Renal cortical epithelial cell (primary cell): ENCODE data around the gene METRNL. TPM values are rescaled to one million over a fixed set of nuclear protein-coding genes. Genes with fewer than 3 reads are reported as not detected.
A peak's percentile ranks its signal among the peaks of the same experiment; 100 is the strongest.
"Not testable (repeated sequence)": the region's sequence is repeated elsewhere in the genome, so short reads cannot be mapped to it uniquely, and the experiment has no call there.

Experiments used
- DNase-seq: peaks from one replicate; pipeline ENCODE4 v3.0.0-alpha.2; 2011; ENCODE audit warnings: low read depth
- total RNA-seq: library from RNA; depleted of rRNA; stranded (reverse); fragments of >200 nt; gene quantifications from 2 replicates; pipeline ENCODE4 v1.2.3, GENCODE V29; 2014

METRNL gene
- total RNA-seq, 1 donor from 2014 or later: 88.6 TPM

DNA sequence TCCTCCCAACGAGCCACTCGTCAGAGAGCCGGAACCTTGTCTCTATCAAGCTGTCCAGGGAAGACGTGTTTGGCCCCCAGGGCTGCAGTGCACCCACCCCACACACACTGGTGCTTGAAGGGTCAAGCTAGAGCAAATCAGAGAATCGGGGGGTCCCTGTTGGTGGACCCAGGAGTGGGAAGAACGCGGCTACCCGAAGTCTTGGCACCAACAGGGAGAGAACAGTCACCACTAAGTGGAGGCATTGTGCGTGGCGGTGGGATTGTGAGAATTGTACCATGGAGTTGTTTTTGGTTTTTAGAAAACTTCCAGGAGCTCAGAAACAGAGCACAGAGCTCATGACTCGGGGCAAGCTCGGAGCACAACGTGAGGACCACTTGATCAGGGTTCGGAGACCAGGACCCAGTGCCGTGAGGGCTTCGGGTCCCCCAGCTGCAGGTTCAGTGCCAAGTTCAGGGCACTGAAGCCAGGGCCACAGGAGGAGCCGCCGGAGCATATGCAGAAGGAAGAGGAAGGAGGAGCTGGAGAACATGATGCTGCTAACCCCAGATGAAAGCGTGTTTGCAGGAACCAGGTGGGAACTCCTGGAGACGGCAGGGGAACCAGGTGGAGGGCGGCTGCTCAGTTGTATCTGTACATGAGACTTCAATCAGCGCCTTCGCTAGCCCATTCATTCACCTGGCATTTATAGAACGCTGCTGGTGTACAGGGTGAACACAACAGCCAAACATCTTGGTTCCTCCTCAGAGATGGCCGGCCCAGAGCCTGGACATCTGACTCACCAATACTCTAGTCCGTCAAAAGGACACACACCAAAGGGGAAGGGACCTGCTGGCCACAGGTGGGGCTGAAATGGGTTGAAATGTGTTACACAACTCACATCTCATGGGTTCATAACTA lies 42.8 kb downstream of the METRNL start:
- no peak for DNase-seq

DNA sequence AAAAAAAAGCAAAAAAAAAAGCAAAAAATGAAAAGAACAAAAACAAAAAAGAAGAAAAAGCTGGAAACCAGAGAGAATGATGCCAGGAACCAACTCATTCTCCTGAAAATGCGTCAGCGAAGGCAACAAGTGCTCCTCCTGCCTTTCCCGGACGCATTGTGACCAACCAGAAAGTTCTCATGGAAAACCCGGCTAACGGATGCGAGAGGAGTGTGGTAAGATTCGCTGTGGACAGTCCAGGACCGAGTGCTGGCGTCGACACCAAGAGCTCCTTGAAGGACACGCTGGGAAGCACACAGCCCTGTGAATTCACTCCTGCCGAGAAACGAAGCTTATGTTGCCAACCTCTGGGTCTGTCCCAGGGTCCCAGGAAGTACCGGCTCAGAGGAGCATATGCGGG lies 43.4 kb downstream of the METRNL start:
- no peak for DNase-seq

DNA sequence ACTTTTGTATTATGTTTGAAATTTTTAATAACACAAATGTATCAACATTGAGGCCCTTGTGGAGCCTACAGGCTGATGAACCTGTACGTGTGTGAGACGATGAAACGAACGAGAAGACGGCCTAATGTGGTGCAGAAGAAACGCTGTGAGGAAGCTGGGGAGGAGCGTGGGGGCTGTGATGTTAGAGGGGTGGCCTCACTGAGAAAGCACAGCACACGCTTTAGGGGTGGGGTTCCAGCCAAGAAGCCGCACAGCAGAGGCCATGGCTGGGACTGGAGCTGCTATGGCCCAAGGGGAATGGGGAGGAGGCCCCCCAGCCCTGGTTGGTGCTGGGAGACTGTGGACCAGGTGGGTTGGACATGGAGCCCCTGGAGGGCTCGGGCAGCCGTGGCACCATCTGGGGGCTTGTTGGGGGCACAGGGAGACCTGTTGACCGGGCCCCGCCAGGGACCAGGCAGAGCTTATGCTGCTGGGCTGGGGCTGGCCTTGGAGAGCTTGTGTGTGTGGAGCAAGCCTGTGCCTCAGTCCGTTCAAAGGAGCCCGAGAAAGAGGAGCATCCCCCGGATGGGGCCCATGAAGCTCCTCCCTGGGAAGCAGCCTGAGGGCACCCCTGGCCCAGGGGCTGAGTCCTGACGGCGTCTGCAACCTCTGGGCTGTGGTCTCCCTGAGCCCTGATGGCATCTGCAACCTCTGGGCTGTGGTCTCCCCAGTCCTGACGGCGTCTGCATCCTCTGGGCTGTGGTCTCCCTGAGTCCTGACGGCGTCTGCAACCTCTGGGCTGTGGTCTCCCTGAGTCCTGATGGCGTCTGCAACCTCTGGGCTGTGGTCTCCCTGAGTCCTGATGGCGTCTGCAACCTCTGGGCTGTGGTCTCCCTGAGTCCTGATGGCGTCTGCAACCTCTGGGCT lies 44.7 kb downstream of the METRNL start:
- no peak for DNase-seq

DNA sequence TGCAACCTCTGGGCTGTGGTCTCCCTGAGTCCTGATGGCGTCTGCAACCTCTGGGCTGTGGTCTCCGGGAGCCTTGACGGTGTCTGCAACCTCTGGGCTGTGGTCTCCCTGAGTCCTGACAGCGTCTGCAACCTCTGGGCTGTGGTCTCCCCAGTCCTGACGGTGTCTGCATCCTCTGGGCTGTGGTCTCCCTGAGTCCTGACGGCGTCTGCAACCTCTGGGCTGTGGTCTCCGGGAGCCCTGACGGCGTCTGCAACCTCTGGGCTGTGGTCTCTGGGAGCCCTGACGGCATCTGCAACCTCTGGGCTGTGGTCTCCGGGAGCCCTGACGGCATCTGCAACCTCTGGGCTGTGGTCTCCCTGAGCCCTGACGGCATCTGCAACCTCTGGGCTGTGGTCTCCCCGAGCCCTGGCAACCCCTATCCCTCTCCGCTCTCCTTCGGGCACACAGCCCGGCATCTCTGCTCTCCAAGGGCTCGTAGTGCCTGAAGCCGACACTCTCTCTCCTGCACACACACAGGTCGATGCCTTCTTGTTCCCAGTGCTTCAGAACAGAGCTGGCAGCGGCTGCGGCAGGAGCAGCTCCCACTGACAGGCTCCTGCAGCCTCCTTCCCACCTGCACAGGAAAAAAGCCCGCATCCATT lies 45.6 kb downstream of the METRNL start:
- DNase-seq: no peak

DNA sequence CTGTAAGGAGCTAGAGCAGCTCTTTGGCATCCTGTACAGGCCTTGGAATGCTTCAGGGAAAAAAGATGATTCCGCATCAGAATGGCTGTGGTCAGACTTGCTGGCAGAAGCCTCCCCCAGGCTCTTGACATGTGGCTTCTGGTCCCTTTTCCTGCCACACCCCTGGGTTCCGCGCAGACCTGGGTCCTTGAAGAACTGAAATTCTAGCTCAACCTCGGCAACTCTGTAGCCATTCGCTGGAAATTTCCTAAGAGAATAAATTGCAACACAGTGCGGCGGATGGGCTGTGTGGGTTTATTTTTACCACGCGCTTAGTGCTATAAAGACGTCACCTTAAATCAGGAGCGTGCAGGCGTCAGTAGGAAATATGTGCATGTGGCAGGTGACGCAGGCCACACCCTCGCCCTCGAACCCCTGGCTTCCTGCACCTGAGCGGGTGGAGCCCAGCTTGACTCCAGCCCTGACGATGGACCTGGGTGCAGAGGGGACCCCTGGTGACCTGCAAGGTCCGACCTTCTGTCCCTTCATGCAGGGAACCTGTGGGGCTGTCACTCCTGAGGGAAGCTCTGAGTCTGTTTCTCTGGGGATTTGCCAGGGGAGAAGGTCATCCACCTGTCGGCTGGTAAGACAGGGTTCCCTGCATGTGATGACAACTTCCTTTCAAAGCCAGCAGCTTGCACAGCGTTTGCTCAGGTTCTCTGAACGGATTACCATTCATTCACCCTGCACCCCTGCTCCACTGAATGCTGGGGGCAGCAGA lies 46.3 kb downstream of the METRNL start:
- no peak for DNase-seq

DNA sequence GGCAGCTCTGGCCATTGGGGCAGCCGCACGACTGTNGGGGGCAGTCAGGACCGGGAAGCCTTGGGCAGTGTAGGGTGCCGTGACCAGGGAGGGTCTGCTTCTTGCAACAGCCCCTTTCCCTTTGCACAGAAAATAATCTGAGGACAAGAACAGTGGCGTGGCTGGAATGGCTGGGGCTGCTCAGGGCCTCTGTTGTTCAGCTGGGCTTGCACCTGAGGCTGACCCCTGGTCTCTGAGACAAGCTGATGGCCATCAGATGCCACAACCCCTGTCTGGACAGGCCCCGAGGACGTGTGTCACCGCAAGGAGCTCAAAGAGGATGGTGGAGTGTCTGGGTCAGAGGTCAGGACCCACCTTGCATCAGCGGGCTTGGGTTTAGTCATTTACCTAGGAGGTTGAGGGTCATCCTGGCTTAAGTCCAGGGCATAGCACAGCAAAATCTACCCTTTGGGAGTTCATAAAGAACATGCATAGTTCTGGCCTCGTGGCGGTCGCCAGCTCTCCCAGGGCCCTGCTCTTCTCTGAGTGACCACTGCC lies 46.9 kb downstream of the METRNL start:
- DNase-seq: no peak

DNA sequence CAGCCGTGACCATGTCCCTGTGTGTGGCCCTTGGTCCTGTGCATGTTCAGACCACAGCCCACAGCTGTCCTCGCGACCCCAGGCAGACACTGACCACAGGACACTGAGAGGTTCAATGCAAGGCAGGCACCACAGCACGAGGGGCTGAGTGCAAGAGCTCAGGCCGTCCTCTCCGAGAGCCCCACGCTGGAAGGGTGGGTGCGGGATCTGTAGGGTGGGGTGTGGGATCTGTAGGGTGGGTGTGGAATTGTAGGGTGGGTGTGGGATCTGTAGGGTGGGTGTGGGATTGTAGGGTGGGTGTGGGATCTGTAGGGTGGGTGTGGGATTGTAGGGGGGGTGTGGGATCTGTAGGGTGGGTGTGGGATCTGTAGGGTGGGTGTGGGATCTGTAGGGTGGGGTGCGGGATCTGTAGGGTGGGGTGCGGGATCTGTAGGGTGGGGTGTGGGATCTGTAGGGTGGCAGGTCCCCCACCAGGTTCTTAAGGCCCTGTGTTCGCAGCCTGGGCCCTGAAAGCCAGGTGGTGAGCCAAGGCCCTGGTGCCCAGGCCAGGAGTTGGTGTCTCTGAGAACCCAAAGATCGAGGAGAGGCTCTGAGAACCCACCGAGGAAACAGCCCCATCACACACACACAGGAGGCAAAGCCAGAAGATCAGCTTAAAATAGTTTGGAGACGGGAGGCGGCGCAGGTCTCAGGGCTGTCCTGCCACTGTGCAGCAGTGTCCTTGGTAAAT lies 48.2 kb downstream of the METRNL start:
- DNase-seq: no peak

DNA sequence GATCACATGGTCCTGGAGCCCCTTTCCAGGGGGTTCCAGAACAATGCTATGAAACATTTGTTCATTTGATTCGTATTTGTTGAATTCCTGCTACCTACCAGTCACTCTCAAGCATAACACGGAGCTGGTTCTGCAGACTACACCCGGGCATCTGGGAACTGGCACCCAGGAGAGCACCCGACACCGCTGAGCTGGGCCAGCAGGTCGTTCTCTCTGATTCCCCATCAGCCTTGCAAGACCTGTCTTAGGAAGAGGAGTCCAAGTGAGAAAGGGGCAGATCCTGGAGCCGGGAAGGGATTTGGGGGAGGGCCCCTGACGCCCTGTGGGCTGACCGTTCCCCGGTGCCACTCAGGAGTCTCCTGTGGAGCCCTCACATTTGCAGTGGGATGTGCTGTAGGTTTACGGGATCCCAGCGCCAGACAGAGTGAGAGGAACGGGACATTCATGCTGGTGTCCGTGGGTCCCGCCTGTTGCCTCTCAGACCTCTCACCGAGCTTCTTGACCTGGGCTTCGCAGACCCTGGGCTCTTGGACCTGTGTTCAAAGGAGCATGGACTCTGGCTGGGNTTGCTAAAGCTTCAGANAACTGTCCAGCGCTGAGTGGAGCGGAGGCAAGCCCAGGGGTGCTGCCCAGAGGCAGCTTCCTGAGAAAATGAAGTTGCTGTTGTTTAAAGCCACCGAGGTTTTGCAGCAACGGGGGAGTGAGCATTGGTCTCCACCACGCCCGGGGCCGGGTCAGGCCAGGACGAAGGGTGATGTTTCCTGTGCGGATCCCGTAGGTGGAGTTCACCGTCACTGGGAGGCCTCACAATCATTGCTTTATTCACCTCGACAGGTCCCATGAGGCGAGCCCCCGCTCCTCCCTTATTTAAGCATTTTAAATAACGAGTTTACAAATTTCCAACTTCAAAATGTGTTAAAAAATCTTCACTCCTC lies 49.2 kb downstream of the METRNL start:
- no peak for DNase-seq

DNA sequence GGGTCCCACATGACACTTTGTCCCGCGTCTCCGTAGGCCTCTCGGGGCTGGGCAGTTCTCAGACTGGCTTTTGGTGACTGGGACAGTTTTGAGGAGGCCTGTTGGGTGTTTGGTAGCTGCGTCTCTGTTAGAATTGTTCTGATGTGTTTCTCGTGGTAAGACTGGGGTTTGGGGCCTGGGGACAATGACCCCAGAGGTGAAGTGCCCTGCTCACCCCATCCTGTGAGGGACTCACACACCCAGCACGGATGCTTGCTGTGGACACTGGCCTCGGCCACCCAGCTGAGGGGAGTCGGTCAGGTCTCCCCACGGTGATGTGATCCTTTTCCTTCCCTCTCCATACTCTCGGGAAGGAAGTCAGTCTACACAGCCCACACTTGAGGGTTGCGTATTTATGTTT lies 50.3 kb downstream of the METRNL start:
- DNase-seq: no peak

DNA sequence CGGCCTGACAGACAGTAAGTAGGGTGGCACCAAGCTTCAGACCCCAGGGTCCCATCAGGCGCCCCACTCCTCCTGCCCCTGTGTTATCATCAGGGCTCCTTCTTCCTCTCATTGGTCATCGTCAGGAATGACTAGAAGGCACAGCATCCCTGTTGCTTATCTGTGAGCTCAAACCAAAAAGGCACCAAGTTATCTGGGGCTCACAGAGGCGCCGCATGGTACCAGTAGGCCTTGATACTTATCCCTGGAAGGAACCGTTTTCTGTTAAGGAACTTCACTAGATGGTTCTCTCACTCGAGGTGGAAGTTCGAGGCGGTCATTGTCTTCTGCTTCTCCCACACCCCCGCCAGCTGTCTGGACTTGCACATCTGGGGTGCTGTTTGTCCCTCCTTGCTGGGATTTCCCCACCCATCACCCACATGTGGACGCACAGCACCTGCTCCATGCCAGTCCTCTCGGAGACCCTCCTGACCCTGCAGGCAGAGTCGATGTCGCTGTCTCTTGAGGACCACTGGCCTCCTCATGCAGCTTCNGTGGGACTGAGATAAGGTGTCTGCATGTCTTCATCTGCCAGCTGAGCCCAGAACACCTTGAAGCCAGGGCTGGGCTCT lies 52.1 kb downstream of the METRNL start:
- DNase-seq: no peak

DNA sequence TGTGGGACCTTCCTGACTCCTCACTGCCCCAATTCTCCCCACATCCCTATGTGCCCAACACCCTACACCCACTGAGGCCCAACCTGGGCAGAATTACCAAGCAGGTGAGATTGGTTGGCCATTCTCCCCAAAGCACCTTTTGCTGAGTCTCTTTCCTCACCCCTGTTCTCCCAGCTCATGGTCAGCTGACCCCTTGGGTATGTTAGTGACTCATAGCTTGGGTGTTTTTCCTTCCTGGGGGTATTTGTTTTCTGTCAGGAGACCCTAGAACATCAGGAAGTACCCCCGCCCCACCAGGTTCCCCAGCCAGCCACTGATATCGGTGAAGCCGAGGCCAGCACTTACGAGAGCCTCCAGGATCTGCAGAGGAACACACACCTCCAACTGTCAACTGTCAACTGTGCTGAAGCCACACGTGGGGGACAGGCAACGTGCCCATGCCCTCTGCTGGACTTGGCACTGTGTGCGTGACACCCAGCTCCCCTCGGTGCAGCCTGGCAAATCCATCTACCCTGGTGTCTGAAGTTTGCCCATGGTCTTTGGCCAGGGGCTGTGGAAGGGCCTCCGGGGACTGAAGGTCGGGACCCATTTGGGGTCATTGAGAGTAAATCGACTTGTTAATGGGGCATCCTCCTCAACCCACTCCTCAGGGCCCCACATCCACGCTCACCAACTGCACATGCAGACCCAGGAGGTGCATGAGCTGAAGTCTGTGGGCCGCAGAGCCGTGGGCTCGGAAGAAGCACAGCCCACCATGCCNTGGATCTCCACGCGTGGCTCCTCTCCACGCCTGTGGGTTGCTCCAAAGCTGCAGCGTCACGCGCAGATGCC lies 53.1 kb downstream of the METRNL start:
- peak; percentile 12 for DNase-seq

DNA sequence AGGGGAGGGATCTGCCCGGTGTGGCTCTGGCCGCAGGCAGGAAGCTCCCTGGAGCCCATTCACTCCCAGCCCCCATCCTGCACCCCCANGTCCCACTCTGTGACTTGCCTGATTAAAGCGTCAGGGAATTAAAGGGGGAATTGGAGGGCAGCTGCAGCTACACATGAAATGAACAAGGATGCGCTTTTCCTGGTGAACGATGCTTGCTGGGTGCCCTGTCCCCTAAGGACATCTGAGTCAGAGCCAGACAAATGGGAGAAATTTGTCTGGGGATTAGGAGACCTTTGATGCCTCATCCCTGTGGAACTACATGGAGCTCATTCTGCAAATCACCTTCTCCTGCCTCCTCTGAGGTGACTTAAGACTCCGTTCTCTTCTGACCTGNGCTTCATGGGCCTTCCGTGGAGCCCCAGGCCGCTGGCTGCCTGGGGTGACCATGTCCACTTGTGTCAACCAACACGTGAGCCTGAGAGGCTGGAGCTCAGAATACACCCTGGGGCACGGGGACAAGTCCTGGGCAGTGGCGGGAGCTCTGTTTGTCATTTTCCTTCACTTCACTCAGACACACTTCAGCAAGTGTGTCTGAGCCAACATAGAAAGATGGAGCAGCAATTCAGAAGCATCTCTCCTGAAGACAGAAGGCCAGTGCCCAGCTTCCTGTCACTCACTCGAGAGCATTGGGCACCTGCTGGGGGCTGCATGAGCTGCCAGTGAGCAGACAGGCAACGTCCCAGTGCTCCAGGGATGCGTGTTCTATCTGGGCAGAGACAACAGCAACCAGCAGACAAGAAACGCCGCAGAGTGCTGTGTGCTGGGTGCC lies 54.1 kb downstream of the METRNL start:
- DNase-seq: no peak

DNA sequence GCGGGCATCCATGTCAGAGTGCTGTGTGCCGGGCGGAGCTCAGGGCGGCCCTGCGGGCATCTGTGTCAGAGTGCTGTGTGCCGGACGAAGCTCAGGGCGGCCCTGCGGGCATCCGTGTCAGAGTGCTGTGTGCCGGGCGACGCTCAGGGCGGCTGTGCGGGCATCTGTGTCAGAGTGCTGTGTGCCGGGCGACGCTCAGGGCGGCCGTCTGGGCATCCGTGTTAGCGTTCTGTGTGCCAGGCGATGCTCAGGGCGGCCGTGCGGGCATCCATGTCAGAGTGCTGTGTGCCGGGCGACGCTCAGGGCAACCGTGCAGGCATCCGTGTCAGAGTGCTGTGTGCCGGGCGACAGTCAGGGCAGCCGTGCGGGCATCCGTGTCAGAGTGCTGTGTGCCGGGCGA lies 55.0 kb downstream of the METRNL start:
- not testable (repeated sequence) for DNase-seq

DNA sequence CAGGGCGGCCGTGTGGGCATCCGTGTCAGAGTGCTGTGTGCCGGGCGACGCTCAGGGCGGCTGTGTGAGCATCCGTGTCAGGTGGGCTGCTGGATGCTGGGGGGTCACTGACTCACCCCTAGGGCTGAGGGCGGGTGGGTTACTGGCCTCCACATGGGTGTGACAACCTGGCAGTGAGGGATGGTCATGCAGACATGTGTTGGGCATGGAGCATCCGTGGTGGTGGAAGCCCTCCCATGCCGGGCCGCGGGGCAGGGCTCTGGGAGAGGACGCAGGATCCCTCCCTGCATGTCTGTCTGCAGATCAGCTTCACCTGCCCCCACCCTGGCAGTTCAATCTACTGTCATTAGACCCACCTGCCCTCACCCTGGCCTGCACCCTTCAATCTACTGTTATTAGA lies 56.3 kb downstream of the METRNL start:
- no peak for DNase-seq

DNA sequence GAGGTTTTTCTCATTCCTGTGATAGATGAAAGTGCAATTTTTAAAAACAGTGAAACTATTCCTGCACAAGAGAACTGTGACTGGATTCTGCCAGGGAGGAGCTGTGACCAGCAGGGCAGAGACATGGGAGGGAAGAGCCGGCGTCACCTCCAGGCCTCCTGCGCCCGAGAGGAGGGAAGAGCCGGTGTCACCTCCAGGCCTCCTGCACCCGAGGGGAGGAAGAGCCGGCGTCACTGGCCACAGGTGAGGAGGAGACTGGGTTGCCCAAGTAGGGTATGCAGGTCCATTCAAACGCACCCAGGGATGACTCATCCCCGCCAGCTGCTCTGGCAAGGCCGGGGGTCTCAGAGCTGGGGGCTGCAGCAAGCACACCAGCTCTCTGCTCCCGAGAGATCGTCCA lies 56.7 kb downstream of the METRNL start:
- DNase-seq: no peak

DNA sequence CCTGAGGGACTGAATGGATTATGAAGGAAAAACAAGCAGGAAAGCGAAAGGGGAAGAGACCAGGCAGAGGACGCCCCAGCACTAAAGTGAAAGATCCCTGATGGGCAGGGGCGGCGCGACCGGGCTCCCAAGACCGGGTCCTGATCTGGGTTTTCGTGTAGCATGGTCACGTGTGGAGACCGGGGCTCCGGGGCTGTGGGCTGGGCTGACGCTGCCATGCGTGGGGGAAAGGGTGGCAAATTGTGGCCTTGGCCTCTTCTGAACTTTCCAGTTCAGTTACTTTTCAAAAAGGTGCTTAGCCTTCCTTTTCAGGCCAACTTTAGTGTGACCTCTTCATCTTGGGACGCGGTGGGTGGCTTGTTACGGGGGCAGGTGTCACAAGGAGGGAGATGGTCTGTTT lies 57.5 kb downstream of the METRNL start:
- DNase-seq: no peak

DNA sequence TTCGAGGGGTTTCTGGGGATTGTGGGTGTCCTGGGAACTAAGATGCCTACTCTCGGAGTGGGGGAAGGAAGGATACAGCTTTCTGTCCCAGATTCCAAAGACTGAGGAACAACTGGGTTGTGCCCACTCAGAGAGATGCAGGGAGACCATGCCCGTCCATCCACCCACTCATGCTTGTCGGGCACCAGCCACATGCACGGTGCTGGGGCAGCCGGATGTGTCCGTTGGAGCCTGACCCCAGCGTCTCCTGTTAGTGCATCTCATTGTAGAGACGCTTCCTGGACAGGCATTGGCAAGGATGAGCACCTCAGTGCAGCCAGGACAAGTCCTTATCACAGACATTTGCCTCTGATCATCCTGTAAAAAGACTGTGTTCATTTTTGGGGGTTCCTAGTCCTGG lies 58.1 kb downstream of the METRNL start:
- DNase-seq: no peak
